Tibial nerve (tissue), 4 donors: ENCODE results near the gene ITGA1. TPM values are rescaled to one million over a fixed set of nuclear protein-coding genes. Genes with fewer than 3 reads are reported as not detected.

Experiments used
- DNase-seq, 2 donors: peaks; one replicate each; pipeline ENCODE4 v3.0.0-alpha.2; 2019; ENCODE audit warnings: low spot score in 2 of 2
- H3K27ac ChIP-seq, 4 donors: fragments of 200-600 bp; sonication (generic) in 3 of 4; one replicate each; pipeline ENCODE4 v1.5.1; 2017 to 2019; ENCODE audit warnings: mild to moderate bottlenecking in 1 of 4
- H3K27me3 ChIP-seq, 2 donors: fragments of 200-600 bp; sonication (generic) in 1 of 2; one replicate each; pipeline versions ENCODE4 v1.5.1 to v1.6.0; 2017 to 2019
- H3K36me3 ChIP-seq, 3 donors: fragments of 200-600 bp; sonication (generic); one replicate each; pipeline ENCODE4 v1.5.1; 2018 to 2019
- H3K4me1 ChIP-seq, 4 donors: fragments of 200-600 bp; sonication (generic) in 3 of 4; one replicate each; pipeline ENCODE4 v1.5.1; 2017 to 2019
- H3K4me3 ChIP-seq, 4 donors: fragments of 200-600 bp; sonication (generic) in 3 of 4; one replicate each; pipeline ENCODE4 v1.5.1; 2017 to 2019; ENCODE audit warnings: mild to moderate bottlenecking in 1 of 4, moderate library complexity in 1 of 4
- H3K9me3 ChIP-seq, 4 donors: fragments of 200-600 bp; sonication (generic) in 3 of 4; one replicate each; pipeline ENCODE4 v1.5.1; 2017 to 2019
- CTCF ChIP-seq, 5 experiments: fragments of 200-600 bp in 3 of 5; fragments of 450-650 bp in 2 of 5; sonication (generic) in 3 of 5; IDR thresholded peaks; one replicate each; pipeline ENCODE4 v1.5.1; 2016 to 2019; ENCODE audit warnings: antibody characterized with exemption in 5 of 5, mild to moderate bottlenecking in 3 of 5, moderate library complexity in 2 of 5
- EP300 ChIP-seq, 2 donors: sonication (generic); formaldehyde crosslinking; IDR thresholded peaks; one replicate each; pipeline ENCODE4 v1.6.1; 2017; ENCODE audit warnings: antibody characterized with exemption in 2 of 2, mild to moderate bottlenecking in 1 of 2
- POLR2A ChIP-seq, 2 donors: fragments of 450-650 bp; IDR thresholded peaks; one replicate each; pipeline ENCODE4 v1.6.1; 2017; ENCODE audit warnings: antibody characterized with exemption in 2 of 2, mild to moderate bottlenecking in 2 of 2, moderate library complexity in 2 of 2
- WGBS, 2 donors: methylation state at CpG; one replicate each; pipeline ENCODE4 v1.1.5; 2018; 5-methylcytosine and 5-hydroxymethylcytosine counted together
- total RNA-seq, 4 donors: library from RNA; depleted of rRNA; stranded (reverse); fragments of >200 nt; gene quantifications; one replicate each; pipeline ENCODE4 v1.1.0, GENCODE V29; 2016

Gene ITGA1
- total RNA-seq, 4 donors from 2014 or later: 26.8 to 62.5 (median 27.7) TPM

GRCh38 chr5:52895572-52896413 lies 108.1 kb downstream of the ITGA1 start:
- peak overlapping the region in 2 of 4 donors; percentile 59 to 81 for H3K27ac ChIP-seq
- H3K9me3 ChIP-seq: no peaks in the 10 kb centered on the region
- DNase-seq: no peak
- no peaks in the 10 kb centered on the region for H3K27me3 ChIP-seq
- TF ChIP-seq CTCF (IDR thresholded peaks at IDR 0.05): no peak
- TF ChIP-seq EP300 (IDR thresholded peaks at IDR 0.05): no peak
- TF ChIP-seq POLR2A (IDR thresholded peaks at IDR 0.05): no peak
- H3K4me1 ChIP-seq: peaks cover 0 to 55% (median 27%) of the 10 kb centered on the region in 4 donors
- no peaks in the 10 kb centered on the region for H3K36me3 ChIP-seq
- H3K4me3 ChIP-seq: no peak overlapping the region
- WGBS, 2 donors: 64 to 66% methylated on average over 5 of the region's 5 CpGs

- Histone ChIP-seq H3K27me3 (no peaks in the 10 kb centered on the region), H3K9me3 (no peaks in the 10 kb centered on the region), H3K36me3 (no peaks in the 10 kb centered on the region), H3K4me1 (peaks cover 0 to 55% (median 27%) of the 10 kb centered on the region in 4 donors), H3K4me3 (no peak overlapping the region), H3K27ac (peak overlapping the region in 2 of 4 donors; percentile 59 to 81)
- 65% methylated on average over 2 of the region's 2 CpGs for WGBS, 2 donors
- DNase-seq: no peak
- TF ChIP-seq CTCF (IDR thresholded peaks at IDR 0.05) (no peak), POLR2A (IDR thresholded peaks at IDR 0.05) (no peak), EP300 (IDR thresholded peaks at IDR 0.05) (no peak)
These were observed 109.0 kb downstream of the ITGA1 start for GRCh38 chr5:52896534-52897237.

GRCh38 chr5:52897238-52897614 lies 109.5 kb downstream of the ITGA1 start:
- H3K27ac ChIP-seq: peak overlapping the region in 2 of 4 donors; percentile 59 to 81
- H3K36me3 ChIP-seq: no peaks in the 10 kb centered on the region
- peaks cover 0 to 51% (median 27%) of the 10 kb centered on the region in 4 donors for H3K4me1 ChIP-seq

GRCh38 chr5:52898961-52899680 lies 111.4 kb downstream of the ITGA1 start:
- 45 to 51% methylated on average over 5 of the region's 5 CpGs for WGBS, 2 donors
- DNase-seq: no peak
- Histone ChIP-seq H3K4me3 (no peak overlapping the region), H3K27me3 (no peaks in the 10 kb centered on the region), H3K36me3 (no peaks in the 10 kb centered on the region), H3K4me1 (peaks cover 0 to 34% (median 23%) of the 10 kb centered on the region in 4 donors), H3K9me3 (no peaks in the 10 kb centered on the region), H3K27ac (no peak overlapping the region)
- TF ChIP-seq POLR2A (IDR thresholded peaks at IDR 0.05) (no peak), CTCF (IDR thresholded peaks at IDR 0.05) (no peak), EP300 (IDR thresholded peaks at IDR 0.05) (no peak)

More at GRCh38 chr5:52897238-52897614, 109.5 kb downstream of the ITGA1 start:
- no peaks in the 10 kb centered on the region for H3K9me3 ChIP-seq
- no peak for DNase-seq
- no peak overlapping the region for H3K4me3 ChIP-seq
- TF ChIP-seq EP300 (IDR thresholded peaks at IDR 0.05): no peak
- TF ChIP-seq CTCF (IDR thresholded peaks at IDR 0.05): no peak
- TF ChIP-seq POLR2A (IDR thresholded peaks at IDR 0.05): no peak
- no peaks in the 10 kb centered on the region for H3K27me3 ChIP-seq
